MG63 (cell line): ENCODE results near the gene ITGA6. TPM values are rescaled to one million over a fixed set of nuclear protein-coding genes. Genes with fewer than 3 reads are reported as not detected.

Experiments
- DNase-seq: peaks from one replicate; pipeline ENCODE4 v3.0.0-alpha.2; 2020
- H3K27me3 ChIP-seq: fragments of 250-450 bp; sonication (Bioruptor Pico); 2 replicates; pipeline ENCODE4 v1.5.1; 2020; ENCODE audit warnings: mild to moderate bottlenecking, moderate library complexity
- H3K36me3 ChIP-seq: fragments of 250-450 bp; sonication (Bioruptor Pico); 2 replicates; pipeline ENCODE4 v1.5.1; 2020; ENCODE audit warnings: mild to moderate bottlenecking, moderate library complexity
- H3K4me3 ChIP-seq: fragments of 250-450 bp; sonication (Bioruptor Pico); 2 replicates; pipeline ENCODE4 v1.5.1; 2020; ENCODE audit warnings: mild to moderate bottlenecking, moderate library complexity
- H3K9me3 ChIP-seq: fragments of 250-450 bp; sonication (Bioruptor Pico); 2 replicates; pipeline ENCODE4 v1.5.1; 2020; ENCODE audit warnings: mild to moderate bottlenecking, moderate library complexity
- total RNA-seq: library from RNA; depleted of rRNA; stranded (reverse); fragments of >200 nt; shearing (Covaris generic); gene quantifications from 2 replicates; pipeline ENCODE4 v1.2.3, GENCODE V29; 2014; ENCODE audit warnings: low replicate concordance

Gene ITGA6
- total RNA-seq, 1 experiment from 2014 or later: 4.3 TPM

- no peaks in the 10 kb centered on the region for H3K27me3 ChIP-seq
- H3K9me3 ChIP-seq: no peaks in the 10 kb centered on the region
- no peak for DNase-seq
- no peaks in the 10 kb centered on the region for H3K36me3 ChIP-seq
- H3K4me3 ChIP-seq: no peak overlapping the region
Measured at GRCh38 chr2:172470958-172471922, 43.9 kb downstream of the ITGA6 start.

- Histone ChIP-seq H3K9me3 (no peaks in the 10 kb centered on the region), H3K27me3 (no peaks in the 10 kb centered on the region)
Measured at GRCh38 chr2:172472446-172473033, 45.2 kb downstream of the ITGA6 start.

GRCh38 chr2:172473167-172473566, 45.8 kb downstream of the ITGA6 start:
- no peak for DNase-seq
- Histone ChIP-seq H3K9me3 (no peaks in the 10 kb centered on the region), H3K36me3 (no peaks in the 10 kb centered on the region)

More at GRCh38 chr2:172472446-172473033, 45.2 kb downstream of the ITGA6 start:
- no peak for DNase-seq
- Histone ChIP-seq H3K36me3 (no peaks in the 10 kb centered on the region), H3K4me3 (no peak overlapping the region)

GRCh38 chr2:172478353-172478752, 51.0 kb downstream of the ITGA6 start:
- Histone ChIP-seq H3K36me3 (no peaks in the 10 kb centered on the region), H3K27me3 (no peaks in the 10 kb centered on the region), H3K9me3 (no peaks in the 10 kb centered on the region), H3K4me3 (no peak overlapping the region)
- no peak for DNase-seq

More at GRCh38 chr2:172473167-172473566, 45.8 kb downstream of the ITGA6 start:
- Histone ChIP-seq H3K4me3 (no peak overlapping the region), H3K27me3 (no peaks in the 10 kb centered on the region)

- DNase-seq: peak; percentile 30
- Histone ChIP-seq H3K27me3 (no peaks in the 10 kb centered on the region), H3K4me3 (no peak overlapping the region), H3K36me3 (no peaks in the 10 kb centered on the region), H3K9me3 (no peaks in the 10 kb centered on the region)
Measured at GRCh38 chr2:172480301-172481218, 53.2 kb downstream of the ITGA6 start.

- DNase-seq: no peak
- Histone ChIP-seq H3K9me3 (no peaks in the 10 kb centered on the region), H3K4me3 (no peak overlapping the region), H3K27me3 (no peaks in the 10 kb centered on the region), H3K36me3 (no peaks in the 10 kb centered on the region)
Measured at GRCh38 chr2:172481507-172482262, 54.3 kb downstream of the ITGA6 start.

- no peak overlapping the region for H3K4me3 ChIP-seq
- no peaks in the 10 kb centered on the region for H3K9me3 ChIP-seq
- no peak for DNase-seq
- no peaks in the 10 kb centered on the region for H3K27me3 ChIP-seq
- H3K36me3 ChIP-seq: no peaks in the 10 kb centered on the region
Measured at GRCh38 chr2:172484253-172484652, 56.9 kb downstream of the ITGA6 start.

- Histone ChIP-seq H3K9me3 (no peaks in the 10 kb centered on the region), H3K4me3 (no peak overlapping the region), H3K27me3 (no peaks in the 10 kb centered on the region), H3K36me3 (no peaks in the 10 kb centered on the region)
- DNase-seq: no peak
Measured at GRCh38 chr2:172484706-172485105, 57.3 kb downstream of the ITGA6 start.

- no peaks in the 10 kb centered on the region for H3K36me3 ChIP-seq
- no peak overlapping the region for H3K4me3 ChIP-seq
- no peak for DNase-seq
- no peaks in the 10 kb centered on the region for H3K9me3 ChIP-seq
- no peaks in the 10 kb centered on the region for H3K27me3 ChIP-seq
Measured at GRCh38 chr2:172488556-172488955, 61.2 kb downstream of the ITGA6 start.

GRCh38 chr2:172489681-172490080, 62.3 kb downstream of the ITGA6 start:
- Histone ChIP-seq H3K36me3 (no peaks in the 10 kb centered on the region), H3K4me3 (no peak overlapping the region), H3K27me3 (no peaks in the 10 kb centered on the region), H3K9me3 (no peaks in the 10 kb centered on the region)
- DNase-seq: no peak

GRCh38 chr2:172496160-172496608, 68.8 kb downstream of the ITGA6 start:
- Histone ChIP-seq H3K27me3 (no peaks in the 10 kb centered on the region), H3K36me3 (no peaks in the 10 kb centered on the region), H3K9me3 (no peaks in the 10 kb centered on the region), H3K4me3 (no peak overlapping the region)
- no peak for DNase-seq

- Histone ChIP-seq H3K9me3 (peaks cover 6% of the 10 kb centered on the region; the same call in 1 of the 2 replicates), H3K27me3 (no peaks in the 10 kb centered on the region), H3K4me3 (no peak overlapping the region), H3K36me3 (no peaks in the 10 kb centered on the region)
- no peak for DNase-seq
Measured at GRCh38 chr2:172507199-172507598, 79.8 kb downstream of the ITGA6 start.

GRCh38 chr2:172510088-172510487, 82.7 kb downstream of the ITGA6 start:
- H3K27me3 ChIP-seq: no peaks in the 10 kb centered on the region
- H3K9me3 ChIP-seq: peaks cover 18% of the 10 kb centered on the region
- no peak for DNase-seq
- no peaks in the 10 kb centered on the region for H3K36me3 ChIP-seq
- no peak overlapping the region for H3K4me3 ChIP-seq

- no peaks in the 10 kb centered on the region for H3K27me3 ChIP-seq
Measured at GRCh38 chr2:172510548-172510947, 83.2 kb downstream of the ITGA6 start.

GRCh38 chr2:172512810-172513523, 85.6 kb downstream of the ITGA6 start:
- peaks cover 22% of the 10 kb centered on the region for H3K9me3 ChIP-seq
- no peak for DNase-seq
- no peaks in the 10 kb centered on the region for H3K36me3 ChIP-seq
- no peaks in the 10 kb centered on the region for H3K27me3 ChIP-seq
- H3K4me3 ChIP-seq: no peak overlapping the region

More at GRCh38 chr2:172510548-172510947, 83.2 kb downstream of the ITGA6 start:
- no peak for DNase-seq
- Histone ChIP-seq H3K9me3 (peaks cover 22% of the 10 kb centered on the region), H3K36me3 (no peaks in the 10 kb centered on the region), H3K4me3 (no peak overlapping the region)
